ENCODE data around the gene SURF4. TPM values are rescaled to one million over a fixed set of nuclear protein-coding genes. Genes with fewer than 3 reads are reported as not detected.
A peak's percentile ranks its signal among the peaks of the same experiment; 100 is the strongest.

The SURF4 gene
- total and polyA plus RNA-seq, 2 of the 13 experiments (the other 11 are each of a cell fraction or from before 2014, with no cell fraction given): 220 to 265 TPM

GRCh38 chr9:133417541-133418461 lies 41.9 kb upstream of the SURF4 start, which contains the start of gene REXO4 (continued):
- no peak for TF ChIP-seq KIAA2018 (CRISPR knock-in tag; IDR thresholded peaks at IDR 0.05; ENCODE audit: borderline replicate concordance)
- TF ChIP-seq HNF1B (CRISPR knock-in tag; IDR thresholded peaks at IDR 0.05): peak; percentile 95
- TF ChIP-seq ZNF547 (CRISPR knock-in tag; IDR thresholded peaks at IDR 0.05): peak; percentile 83; the same call in 1 of the 2 replicates
- 0 out of 2 replicates have a peak, but pooled peaks have one; percentile 8 for TF ChIP-seq HNF4G (IDR thresholded peaks at IDR 0.05; ENCODE audit: borderline replicate concordance, low read depth, low read length)
- no peak; the same call in 1 of the 2 replicates for TF ChIP-seq HNF4G (CRISPR knock-in tag; IDR thresholded peaks at IDR 0.05; ENCODE audit: borderline replicate concordance, low read depth)
- TF ChIP-seq RERE (CRISPR knock-in tag; IDR thresholded peaks at IDR 0.05; ENCODE audit: low read depth): no peak
- peak; percentile 50; the same call in 1 of the 2 replicates for TF ChIP-seq MIER2 (CRISPR knock-in tag; IDR thresholded peaks at IDR 0.05)
- no peak for TF ChIP-seq E2F2 (CRISPR knock-in tag; IDR thresholded peaks at IDR 0.05; ENCODE audit: borderline replicate concordance)
